Spleen (tissue), 7 donors: ENCODE results near the gene PDIA5.

ENCODE experiments used
- CTCF ChIP-seq, 11 experiments: fragments of 200-600 bp in 7 of 11; fragments of 450-650 bp in 4 of 11; sonication (generic) in 4 of 11; IDR thresholded peaks in 8 of 11; conservative IDR thresholded peaks in 3 of 11; 1 replicate in 7 of 11; 2 replicates in 4 of 11; pipeline versions ENCODE4 v1.4.0 to v1.8.0; 2016 to 2021; ENCODE audit warnings: antibody characterized with exemption in 11 of 11, inconsistent platforms in 4 of 11, mild to moderate bottlenecking in 1 of 11
- POLR2A ChIP-seq, 3 donors: fragments of 450-650 bp; IDR thresholded peaks; one replicate each; pipeline ENCODE4 v1.5.1; 2017; ENCODE audit warnings: antibody characterized with exemption in 3 of 3, mild to moderate bottlenecking in 1 of 3
- donor health status: DM: no; HTN: no; CAD: no; lungs with moderate emphysema.
- donor health status: DM: no; HTN: no; CAD: no.
- donor health status: DM: no; HTN: no; CAD: no.

- TF ChIP-seq CTCF (IDR thresholded peaks at IDR 0.05 in 8 of 11, conservative IDR thresholded peaks at IDR 0.05 in 3 of 11) (no peak), POLR2A (IDR thresholded peaks at IDR 0.05) (no peak)
Measured at GRCh38 chr3:123153125-123154019, 86.5 kb downstream of the PDIA5 start.
